Measurements from ENCODE around the gene HOXC4. TPM values are rescaled to one million over a fixed set of nuclear protein-coding genes. Genes with fewer than 3 reads are reported as not detected.
A peak's percentile ranks its signal among the peaks of the same experiment; 100 is the strongest.

Gene HOXC4
- total and polyA plus RNA-seq, 2 of the 8 experiments (the other 6 are each of a cell fraction or from before 2014, with no cell fraction given) = not detected

DNA sequence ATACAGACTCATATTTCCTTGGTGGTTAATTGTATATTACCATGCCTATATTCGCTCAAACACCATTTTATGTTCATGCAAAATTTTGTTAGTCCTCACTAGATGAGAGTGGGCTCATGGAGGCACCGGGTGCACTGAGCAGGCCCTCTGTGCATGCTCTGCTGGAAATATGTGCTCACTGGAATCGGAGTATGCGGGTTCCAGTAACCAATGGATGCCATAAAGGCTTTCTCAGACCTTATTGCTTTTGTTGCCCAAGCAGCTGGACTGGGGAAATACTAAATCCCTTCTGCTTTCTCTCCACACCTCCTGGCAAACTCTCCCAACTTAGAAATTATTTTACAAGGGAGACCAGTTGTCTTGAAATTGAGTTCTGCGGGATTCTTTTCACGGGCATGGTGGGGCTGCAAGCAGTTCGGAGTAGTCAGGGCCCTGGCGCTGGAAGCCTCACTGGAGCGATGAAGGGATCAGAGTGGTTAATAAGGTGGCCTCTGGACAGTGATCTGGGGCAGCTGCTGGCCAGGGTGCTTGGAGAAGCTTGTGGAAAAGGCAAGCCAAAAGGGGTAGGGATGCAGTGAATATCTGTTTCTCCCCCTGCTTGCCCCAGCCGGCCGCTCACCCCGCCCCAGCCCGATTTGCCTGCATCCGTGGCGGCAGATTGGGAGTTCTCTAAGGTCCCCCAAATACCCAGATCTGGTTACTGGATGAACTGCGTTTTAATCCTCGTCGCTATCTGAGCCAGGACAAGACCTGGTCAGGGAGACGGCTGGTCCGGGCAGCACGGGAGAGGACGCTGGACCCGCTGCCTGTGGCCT, 32.8 kb upstream of the HOXC4 start:
- 29% methylated on average over 23 of the region's 23 CpGs; no CpG with 5 or more reads in 1 of the 2 experiments for whole genome bisulfite sequencing, 2 experiments (ENCODE audit: extremely low coverage in 1 of 2, insufficient coverage in 1 of 2, insufficient read length in 1 of 2, insufficient replicate concordance in 2 of 2, low coverage in 1 of 2, low lambda C conversion rate in 2 of 2, missing lambda C conversion rate in 1 of 2)
- FAIRE-seq = no peak
- no peaks in the 10 kb centered on the region for H3K79me2 ChIP-seq (ENCODE audit: control insufficient read depth in 1 of 2, insufficient read depth in 2 of 2, low read length in 2 of 2)

More for the DNA sequence above, 32.8 kb upstream of the HOXC4 start:
- Histone ChIP-seq H3K9ac (replicated peaks in 1 of 4; ENCODE audit: extremely low read depth in 1 of 4, low read depth in 3 of 4, low read length in 3 of 4) (no peak overlapping the region), H3K4me1 (replicated peaks in 1 of 4; ENCODE audit: control insufficient read depth in 3 of 4, insufficient read depth in 4 of 4, low read length in 3 of 4) (peaks cover 0 to 12% (median 4%) of the 10 kb centered on the region in 4 experiments; a peak in 6 of 7 replicates), H3K23me2 (ENCODE audit: low read depth, low read length) (peaks cover 3% of the 10 kb centered on the region; the same call in 1 of the 2 replicates), H2BK20ac (ENCODE audit: low read length) (no peak overlapping the region), H4K91ac (replicated peaks; ENCODE audit: insufficient read length, low read length) (no peak overlapping the region), H4K8ac (ENCODE audit: extremely low read depth, insufficient read depth, low read length) (no peak overlapping the region), H2AFZ (ENCODE audit: low read length) (no peak overlapping the region), H2BK12ac (ENCODE audit: low read depth, low read length) (peak overlapping the region; percentile 60; the same call in 1 of the 2 replicates), H3K36me3 (ENCODE audit: control insufficient read depth in 2 of 4, insufficient read depth in 4 of 4, low read length in 3 of 4) (no peaks in the 10 kb centered on the region; a peak in 1 of 8 replicates), H3K23ac (ENCODE audit: insufficient read length) (no peak overlapping the region), H3K79me1 (ENCODE audit: low read depth, low read length) (no peaks in the 10 kb centered on the region), H2BK15ac (ENCODE audit: low read length) (no peak overlapping the region; the same call in 1 of the 2 replicates), H3K27ac (ENCODE audit: low read depth, low read length) (no peak overlapping the region), H3K4ac (replicated peaks; ENCODE audit: insufficient read length, low read depth, low read length) (no peak overlapping the region), H2BK120ac (replicated peaks; ENCODE audit: low read depth, low read length) (no peak overlapping the region), H2BK5ac (ENCODE audit: low read depth, low read length) (no peak overlapping the region), H2AK5ac (ENCODE audit: low read depth, low read length) (peak overlapping the region; percentile 60), H3K14ac (ENCODE audit: insufficient read length) (no peak overlapping the region), H3K4me3 (ENCODE audit: extremely low read depth in 1 of 4, insufficient read depth in 2 of 4, low read depth in 3 of 4, low read length in 4 of 4) (no peak overlapping the region), H4K20me1 (replicated peaks in 1 of 2; ENCODE audit: control insufficient read depth in 1 of 2, insufficient read depth in 2 of 2, low read length in 2 of 2) (peaks cover 10 to 31% of the 10 kb centered on the region in 2 experiments), H3K9me3 (ENCODE audit: insufficient read depth in 2 of 2, low read depth in 1 of 2, low read length in 1 of 2) (no peaks in the 10 kb centered on the region), H3K4me2 (ENCODE audit: insufficient read depth in 1 of 2, low read depth in 2 of 2, low read length in 2 of 2) (no peak overlapping the region), H3K56ac (replicated peaks; ENCODE audit: insufficient read length, low read depth, low read length) (no peak overlapping the region), H4K5ac (ENCODE audit: insufficient read length, low read depth, low read length) (no peak overlapping the region), H3K27me3 (replicated peaks in 1 of 4; ENCODE audit: control insufficient read depth in 3 of 4, extremely low read depth in 1 of 4, insufficient read depth in 3 of 4, low read length in 3 of 4) (peaks cover 95 to 100% (median 100%) of the 10 kb centered on the region in 4 experiments), H3K18ac (ENCODE audit: extremely low read depth, low read length) (no peak overlapping the region)
- ChIA-PET CTCF (ENCODE audit: partially characterized antibody) (interaction anchor here (0.7 to 12.5 kb wide), 11 partner anchors 10 to 189 kb away, joined by 3 to 172 read pairs (median 4); partner anchors contain the start of genes HOXC11, HOXC5 and HOXC8), POLR2A (ENCODE audit: partially characterized antibody) (interaction anchor here (0.8 to 1.5 kb wide), 2 partner anchors 21 to 36 kb away, joined by 4 read pairs; partner anchors contain the start of genes HOXC10 and HOXC9)
- TF ChIP-seq TBP (IDR thresholded peaks at IDR 0.05; ENCODE audit: low read depth, low read length) (no peak), CBX8 (IDR thresholded peaks at IDR 0.05; ENCODE audit: borderline replicate concordance, low read depth, low read length) (0 out of 2 replicates have a peak, but pooled peaks have one; percentile 68), CREB1 (IDR thresholded peaks at IDR 0.05) (no peak), RNF2 (IDR thresholded peaks at IDR 0.05; ENCODE audit: borderline replicate concordance, low read depth, low read length, missing control alignments, poor library complexity, severe bottlenecking) (peak; percentile 69)
- DNase-seq (ENCODE audit: low read depth in 1 of 2, low spot score in 2 of 2) = no peak

All from H1 (cell line).